HEK293 (cell line): Measurements from ENCODE around the gene TCEANC2.
A peak's percentile ranks its signal among the peaks of the same experiment; 100 is the strongest.

Experiments
- CTCF ChIA-PET: fragments of 350-600 bp; formaldehyde crosslinking; extraction: SDS; loops from one replicate; lab custom pipeline; 2021; ENCODE audit warnings: antibody characterized with exemption; lab: Yijun Ruan, JAX
- POLR2A ChIA-PET: fragments of 300-600 bp; formaldehyde crosslinking; extraction: SDS; loops from one replicate; lab custom pipeline; 2020; ENCODE audit warnings: antibody characterized with exemption, inconsistent platforms; lab: Yijun Ruan, JAX
- H3K27ac ChIP-seq: fragments of 200-500 bp; sonication (Bioruptor generic); 2 replicates; pipeline ENCODE4 v1.5.1; 2014; ENCODE audit warnings: low read depth, low read length, control low read depth, inconsistent platforms; ENCODE audit errors: extremely low read depth
- H3K36me3 ChIP-seq, 2 experiments: fragments of 200-500 bp in 1 of 2; sonication (Bioruptor generic) in 1 of 2; 1 replicate in 1 of 2; 2 replicates in 1 of 2; pipeline ENCODE4 v1.5.1; 2014 to 2017; ENCODE audit warnings: inconsistent platforms in 2 of 2, low read length in 2 of 2; ENCODE audit not compliant: control insufficient read depth in 2 of 2, insufficient read depth in 1 of 2
- H3K4me1 ChIP-seq: fragments of 200-500 bp; sonication (Bioruptor generic); 2 replicates; pipeline ENCODE4 v1.5.1; 2014; ENCODE audit warnings: mild to moderate bottlenecking, low read length, inconsistent platforms; ENCODE audit not compliant: control insufficient read depth, insufficient read depth
- H3K4me3 ChIP-seq: 2 replicates; pipeline ENCODE4 v1.5.1; 2011; ENCODE audit warnings: low read depth, mild to moderate bottlenecking, control low read depth, low read length, moderate library complexity
- H3K9me3 ChIP-seq: fragments of 200-500 bp; sonication (Bioruptor generic); 2 replicates; pipeline ENCODE4 v1.5.1; 2014; ENCODE audit warnings: low read depth, low read length, inconsistent platforms; ENCODE audit not compliant: control insufficient read depth, insufficient read depth
- KLF7 ChIP-seq: fragments of 450-650 bp; formaldehyde crosslinking; IDR thresholded peaks from 2 replicates; pipeline ENCODE4 v1.5.1; 2016; ENCODE audit warnings: missing biosample characterization, missing genetic modification characterization, borderline replicate concordance
- SCRT2 ChIP-seq: fragments of 450-650 bp; formaldehyde crosslinking; IDR thresholded peaks from 2 replicates; pipeline ENCODE4 v1.5.1; 2016; ENCODE audit warnings: missing biosample characterization, missing genetic modification characterization
- ZBTB48 ChIP-seq: fragments of 450-650 bp; formaldehyde crosslinking; IDR thresholded peaks from 2 replicates; pipeline ENCODE4 v1.5.1; 2016; ENCODE audit warnings: missing biosample characterization, missing genetic modification characterization
- ZFP3 ChIP-seq: fragments of 450-650 bp; formaldehyde crosslinking; IDR thresholded peaks from 2 replicates; pipeline ENCODE4 v1.5.1; 2016; ENCODE audit warnings: low read depth, missing biosample characterization, missing genetic modification characterization
- ZNF221 ChIP-seq: fragments of 450-650 bp; formaldehyde crosslinking; IDR thresholded peaks from 2 replicates; pipeline ENCODE4 v1.5.1; 2017; ENCODE audit warnings: missing biosample characterization, missing genetic modification characterization, borderline replicate concordance
- ZNF391 ChIP-seq: fragments of 450-650 bp; formaldehyde crosslinking; IDR thresholded peaks from 2 replicates; pipeline ENCODE4 v1.5.1; 2016; ENCODE audit warnings: low read depth, missing biosample characterization, missing genetic modification characterization, borderline replicate concordance
- ZNF404 ChIP-seq: fragments of 450-650 bp; formaldehyde crosslinking; IDR thresholded peaks from 2 replicates; pipeline ENCODE4 v1.5.1; 2017; ENCODE audit warnings: missing biosample characterization, missing genetic modification characterization
- ZNF423 ChIP-seq: fragments of 450-650 bp; formaldehyde crosslinking; IDR thresholded peaks from 2 replicates; pipeline ENCODE4 v1.5.1; 2016; ENCODE audit warnings: missing biosample characterization, missing genetic modification characterization
- ZNF555 ChIP-seq: fragments of 450-650 bp; formaldehyde crosslinking; conservative IDR thresholded peaks from 2 replicates; pipeline ENCODE4 v1.5.1; 2017; ENCODE audit warnings: missing biosample characterization, mild to moderate bottlenecking, missing genetic modification characterization, inconsistent platforms
- ZNF768 ChIP-seq: fragments of 450-650 bp; formaldehyde crosslinking; IDR thresholded peaks from 2 replicates; pipeline ENCODE4 v1.5.1; 2018; ENCODE audit warnings: missing biosample characterization, mild to moderate bottlenecking, missing genetic modification characterization
- TF ChIP-seq, protein P1 (sequence below): fragments of 450-650 bp; formaldehyde crosslinking; conservative IDR thresholded peaks from 2 replicates; pipeline ENCODE4 v1.5.1; 2016; ENCODE audit warnings: low read depth, missing biosample characterization, missing genetic modification characterization
- TF ChIP-seq, protein P2 (sequence below): fragments of 450-650 bp; formaldehyde crosslinking; IDR thresholded peaks from 2 replicates; pipeline ENCODE4 v1.5.1; 2017; ENCODE audit warnings: missing biosample characterization, missing genetic modification characterization

TCEANC2 gene

DNA sequence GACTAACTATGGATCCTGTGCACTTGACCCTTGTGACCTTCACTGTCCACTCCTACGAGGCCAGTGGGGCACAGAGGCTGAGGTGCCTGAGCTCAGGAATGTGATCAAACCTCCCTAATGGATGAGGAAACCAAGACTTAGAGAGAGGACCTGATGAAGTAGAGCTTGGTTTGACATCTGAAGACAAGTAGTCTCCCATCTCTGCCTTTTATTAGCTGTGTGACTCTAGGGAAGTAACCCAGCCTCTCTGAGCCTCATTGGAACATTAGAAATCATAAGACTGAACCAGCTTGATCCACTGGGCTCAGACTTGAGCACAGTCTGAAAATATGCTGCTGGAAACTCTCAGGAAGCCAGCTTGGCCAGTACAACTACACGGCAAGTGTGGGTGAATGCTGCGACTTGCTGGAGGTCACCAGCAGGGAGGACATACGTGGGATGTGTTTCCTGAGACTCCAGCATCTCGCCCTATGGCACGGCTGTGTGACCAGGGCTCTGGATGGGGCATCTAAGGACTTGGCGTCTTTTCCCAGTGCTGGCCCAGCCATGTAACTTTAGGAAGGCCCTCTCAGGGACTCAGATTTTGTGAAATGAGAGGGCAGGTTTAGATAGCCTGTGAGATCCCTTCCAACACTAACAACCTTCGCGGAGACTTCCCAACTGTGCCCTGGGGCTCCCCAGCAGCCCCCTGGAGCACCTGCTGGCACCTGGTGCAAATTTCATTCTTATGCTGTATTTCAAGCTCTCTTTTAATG, 88.9 kb downstream of the TCEANC2 start:
- POLR2A ChIA-PET = no interaction called here
- CTCF ChIA-PET = interaction anchor here (0.6 kb wide), 1 partner anchor 413 kb away, joined by 3 read pairs; no protein-coding TSS in a partner anchor
- no peaks in the 10 kb centered on the region; the same call in 1 of the 2 replicates for H3K4me1 ChIP-seq
- no peak overlapping the region for H3K4me3 ChIP-seq
- H3K36me3 ChIP-seq = no peaks in the 10 kb centered on the region
- H3K9me3 ChIP-seq = no peaks in the 10 kb centered on the region
- no peak for TF ChIP-seq ZNF555 (tag by site-specific recombination)
- 0 out of 2 replicates have a peak, but pooled peaks have one; percentile 32 for TF ChIP-seq ZNF768 (tag by site-specific recombination)
- TF ChIP-seq, all 188 proteins: peak for 1
- H3K27ac ChIP-seq = no peak overlapping the region

DNA sequence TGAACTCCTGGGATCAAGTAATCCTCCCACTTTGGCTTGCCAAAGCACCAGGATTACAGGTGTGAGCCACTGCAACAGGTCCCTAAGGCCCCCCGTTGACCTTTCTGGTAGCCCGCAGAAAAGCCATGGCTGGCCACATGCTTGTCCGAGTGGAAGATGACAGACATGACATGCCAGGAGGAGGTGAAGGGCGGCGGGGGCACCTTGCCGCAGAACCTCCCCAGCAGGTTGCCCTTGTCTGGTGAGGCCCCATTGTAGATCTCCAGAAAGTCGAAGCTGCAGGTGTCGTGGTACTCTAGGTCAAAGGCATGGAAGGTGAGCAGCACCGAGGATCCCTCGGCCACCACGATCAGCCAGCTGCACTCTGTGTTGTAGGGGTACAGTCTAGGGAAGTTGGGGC, 91.0 kb downstream of the TCEANC2 start:
- CTCF ChIA-PET = interaction anchor here (0.6 kb wide), 1 partner anchor 9 kb away, joined by 3 read pairs; no protein-coding TSS in a partner anchor

DNA sequence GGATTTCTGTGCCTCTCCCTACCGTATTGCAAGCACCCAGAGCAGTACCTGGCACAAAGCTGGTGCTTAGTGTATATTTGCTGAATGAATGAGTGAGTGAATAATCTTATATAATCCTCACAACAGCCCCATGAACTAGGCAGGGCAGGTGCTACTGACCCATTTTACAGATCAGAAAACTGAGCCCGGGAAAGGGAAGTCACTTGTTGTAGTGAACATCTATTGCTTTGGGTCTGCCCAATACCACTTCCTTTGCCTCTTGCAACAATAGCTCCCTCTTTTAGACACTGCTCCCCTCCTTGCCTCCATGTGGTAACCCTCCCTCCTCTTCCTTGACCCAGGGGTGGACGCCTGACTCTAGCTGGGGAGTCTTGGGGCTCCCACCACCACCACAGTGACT, 96.3 kb downstream of the TCEANC2 start:
- H3K4me1 ChIP-seq = no peaks in the 10 kb centered on the region
- ChIA-PET CTCF (interaction anchor here (0.6 to 0.8 kb wide), 2 partner anchors 17 to 28 kb away, joined by 4 to 5 read pairs; no protein-coding TSS in a partner anchor), POLR2A (no interaction called here)
- no peaks in the 10 kb centered on the region for H3K9me3 ChIP-seq
- no peak overlapping the region for H3K4me3 ChIP-seq
- no peak overlapping the region for H3K27ac ChIP-seq
- TF ChIP-seq ZNF221 (tag by site-specific recombination) = no peak
- no peak for TF ChIP-seq ZFP3
- TF ChIP-seq ZNF404 = no peak
- no peak for TF ChIP-seq ZNF391 (tag by site-specific recombination)
- no peak for TF ChIP-seq KLF7 (tag by site-specific recombination)
- TF ChIP-seq, protein P1, sequence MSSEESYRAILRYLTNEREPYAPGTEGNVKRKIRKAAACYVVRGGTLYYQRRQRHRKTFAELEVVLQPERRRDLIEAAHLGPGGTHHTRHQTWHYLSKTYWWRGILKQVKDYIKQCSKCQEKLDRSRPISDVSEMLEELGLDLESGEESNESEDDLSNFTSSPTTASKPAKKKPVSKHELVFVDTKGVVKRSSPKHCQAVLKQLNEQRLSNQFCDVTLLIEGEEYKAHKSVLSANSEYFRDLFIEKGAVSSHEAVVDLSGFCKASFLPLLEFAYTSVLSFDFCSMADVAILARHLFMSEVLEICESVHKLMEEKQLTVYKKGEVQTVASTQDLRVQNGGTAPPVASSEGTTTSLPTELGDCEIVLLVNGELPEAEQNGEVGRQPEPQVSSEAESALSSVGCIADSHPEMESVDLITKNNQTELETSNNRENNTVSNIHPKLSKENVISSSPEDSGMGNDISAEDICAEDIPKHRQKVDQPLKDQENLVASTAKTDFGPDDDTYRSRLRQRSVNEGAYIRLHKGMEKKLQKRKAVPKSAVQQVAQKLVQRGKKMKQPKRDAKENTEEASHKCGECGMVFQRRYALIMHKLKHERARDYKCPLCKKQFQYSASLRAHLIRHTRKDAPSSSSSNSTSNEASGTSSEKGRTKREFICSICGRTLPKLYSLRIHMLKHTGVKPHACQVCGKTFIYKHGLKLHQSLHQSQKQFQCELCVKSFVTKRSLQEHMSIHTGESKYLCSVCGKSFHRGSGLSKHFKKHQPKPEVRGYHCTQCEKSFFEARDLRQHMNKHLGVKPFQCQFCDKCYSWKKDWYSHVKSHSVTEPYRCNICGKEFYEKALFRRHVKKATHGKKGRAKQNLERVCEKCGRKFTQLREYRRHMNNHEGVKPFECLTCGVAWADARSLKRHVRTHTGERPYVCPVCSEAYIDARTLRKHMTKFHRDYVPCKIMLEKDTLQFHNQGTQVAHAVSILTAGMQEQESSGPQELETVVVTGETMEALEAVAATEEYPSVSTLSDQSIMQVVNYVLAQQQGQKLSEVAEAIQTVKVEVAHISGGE = no peak
- H3K36me3 ChIP-seq = no peaks in the 10 kb centered on the region

More for the DNA sequence above, 91.0 kb downstream of the TCEANC2 start:
- Histone ChIP-seq H3K36me3 (no peaks in the 10 kb centered on the region), H3K27ac (no peak overlapping the region), H3K4me3 (no peak overlapping the region), H3K9me3 (no peaks in the 10 kb centered on the region), H3K4me1 (no peaks in the 10 kb centered on the region)
- TF ChIP-seq, protein P2, sequence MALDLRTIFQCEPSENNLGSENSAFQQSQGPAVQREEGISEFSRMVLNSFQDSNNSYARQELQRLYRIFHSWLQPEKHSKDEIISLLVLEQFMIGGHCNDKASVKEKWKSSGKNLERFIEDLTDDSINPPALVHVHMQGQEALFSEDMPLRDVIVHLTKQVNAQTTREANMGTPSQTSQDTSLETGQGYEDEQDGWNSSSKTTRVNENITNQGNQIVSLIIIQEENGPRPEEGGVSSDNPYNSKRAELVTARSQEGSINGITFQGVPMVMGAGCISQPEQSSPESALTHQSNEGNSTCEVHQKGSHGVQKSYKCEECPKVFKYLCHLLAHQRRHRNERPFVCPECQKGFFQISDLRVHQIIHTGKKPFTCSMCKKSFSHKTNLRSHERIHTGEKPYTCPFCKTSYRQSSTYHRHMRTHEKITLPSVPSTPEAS (tag by site-specific recombination) = no peak
- no peak for TF ChIP-seq ZNF423
- TF ChIP-seq ZBTB48 (tag by site-specific recombination) = no peak
- TF ChIP-seq SCRT2 = peak; percentile 45; the same call in 1 of the 2 replicates
- TF ChIP-seq, protein P1 = no peak
- POLR2A ChIA-PET = no interaction called here
